DOHH2 (cell line): ENCODE measurements around the gene MICA.

Source experiments
- EZH2phosphoT487 ChIP-seq: fragments of 200-600 bp; sonication (generic); IDR thresholded peaks from 2 replicates; pipeline ENCODE4 v1.6.1; 2017; ENCODE audit warnings: borderline replicate concordance, mild to moderate bottlenecking, antibody characterized with exemption, low read length, moderate library complexity, mixed read lengths
- TF ChIP-seq, protein P1 (sequence below): fragments of 200-600 bp; sonication (generic); IDR thresholded peaks from one replicate; pipeline ENCODE4 v1.5.1; 2014; ENCODE audit warnings: antibody characterized with exemption, mild to moderate bottlenecking, low read depth, low read length; ENCODE audit not compliant: poor library complexity, severe bottlenecking

DNA sequence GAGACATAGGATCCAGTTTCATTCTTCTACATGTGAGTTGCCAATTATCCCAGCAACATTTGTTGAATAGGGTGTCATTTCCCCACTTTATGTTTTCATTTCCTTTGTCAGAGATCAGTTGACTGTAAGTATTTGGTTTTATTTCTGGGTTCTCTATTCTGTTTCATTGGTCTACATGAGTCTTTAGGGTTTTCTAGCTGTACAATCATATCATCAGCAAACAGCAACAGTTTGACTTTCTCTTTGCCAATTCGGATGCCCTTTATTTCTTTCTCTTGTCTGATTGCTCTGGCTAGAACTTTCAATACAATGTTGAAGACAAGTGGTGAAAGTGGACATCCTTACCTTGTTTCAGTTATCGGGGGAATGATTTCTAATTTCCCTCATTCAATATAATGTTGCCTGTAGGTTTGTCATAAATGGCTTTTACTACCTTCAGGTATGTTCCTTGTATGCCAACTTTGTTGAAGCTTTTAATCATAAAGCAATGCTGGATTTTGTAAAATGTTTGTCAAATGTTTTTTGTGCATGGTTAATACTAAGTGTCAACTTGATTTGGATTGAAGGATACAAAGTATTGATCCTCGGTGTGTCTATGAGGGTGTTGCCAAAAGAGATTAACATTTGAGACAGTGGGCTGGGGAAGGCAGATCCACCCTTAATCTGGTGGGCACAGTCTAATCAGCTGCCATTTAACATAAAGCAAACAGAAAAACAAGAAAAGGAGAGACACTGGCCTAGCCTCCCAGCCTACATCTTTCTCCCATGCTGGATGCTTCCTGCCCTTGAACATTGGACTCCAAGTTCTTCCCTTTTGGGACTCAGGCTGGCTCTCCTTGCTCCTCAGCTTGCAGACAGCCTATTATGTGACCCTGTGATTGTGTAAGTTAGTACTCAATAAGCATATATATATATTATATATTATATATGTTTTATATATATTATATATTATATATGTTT is 23.3 kb downstream of the MICA start:
- TF ChIP-seq, protein P1, sequence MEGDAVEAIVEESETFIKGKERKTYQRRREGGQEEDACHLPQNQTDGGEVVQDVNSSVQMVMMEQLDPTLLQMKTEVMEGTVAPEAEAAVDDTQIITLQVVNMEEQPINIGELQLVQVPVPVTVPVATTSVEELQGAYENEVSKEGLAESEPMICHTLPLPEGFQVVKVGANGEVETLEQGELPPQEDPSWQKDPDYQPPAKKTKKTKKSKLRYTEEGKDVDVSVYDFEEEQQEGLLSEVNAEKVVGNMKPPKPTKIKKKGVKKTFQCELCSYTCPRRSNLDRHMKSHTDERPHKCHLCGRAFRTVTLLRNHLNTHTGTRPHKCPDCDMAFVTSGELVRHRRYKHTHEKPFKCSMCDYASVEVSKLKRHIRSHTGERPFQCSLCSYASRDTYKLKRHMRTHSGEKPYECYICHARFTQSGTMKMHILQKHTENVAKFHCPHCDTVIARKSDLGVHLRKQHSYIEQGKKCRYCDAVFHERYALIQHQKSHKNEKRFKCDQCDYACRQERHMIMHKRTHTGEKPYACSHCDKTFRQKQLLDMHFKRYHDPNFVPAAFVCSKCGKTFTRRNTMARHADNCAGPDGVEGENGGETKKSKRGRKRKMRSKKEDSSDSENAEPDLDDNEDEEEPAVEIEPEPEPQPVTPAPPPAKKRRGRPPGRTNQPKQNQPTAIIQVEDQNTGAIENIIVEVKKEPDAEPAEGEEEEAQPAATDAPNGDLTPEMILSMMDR, result no peak
- no peak for TF ChIP-seq EZH2phosphoT487
